ENCODE results near the gene GREB1.

DNA sequence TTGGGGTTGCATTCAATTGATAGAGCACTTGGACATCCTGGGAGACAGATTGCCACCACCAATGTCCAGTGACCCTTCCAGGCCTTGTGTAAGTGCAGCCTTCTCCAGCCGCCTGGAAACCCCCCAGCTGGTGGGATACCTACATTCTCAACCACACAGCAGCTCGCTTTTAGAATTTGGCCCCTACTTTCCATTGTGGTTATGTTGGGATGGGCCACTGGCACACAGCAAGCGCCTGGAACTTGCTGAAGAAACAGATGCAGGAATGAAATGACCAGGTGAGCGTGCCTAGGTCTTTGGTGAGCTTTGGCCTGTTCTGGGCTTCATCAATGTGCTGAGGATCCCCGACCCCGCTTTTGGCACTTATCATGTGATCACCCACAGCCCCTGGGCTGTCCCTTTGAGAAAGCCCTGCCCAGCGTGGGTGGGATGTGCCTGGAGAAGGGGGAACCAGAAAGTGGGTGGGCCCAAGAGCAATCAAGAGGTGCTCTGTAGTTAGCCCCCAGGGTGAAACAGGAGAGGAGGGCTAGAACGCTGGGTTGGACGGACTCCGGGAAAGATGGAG is 152.1 kb downstream of the GREB1 start:
- no peak for TF ChIP-seq POLR2AphosphoS5 (IDR thresholded peaks at IDR 0.05)
- TF ChIP-seq, protein P1, sequence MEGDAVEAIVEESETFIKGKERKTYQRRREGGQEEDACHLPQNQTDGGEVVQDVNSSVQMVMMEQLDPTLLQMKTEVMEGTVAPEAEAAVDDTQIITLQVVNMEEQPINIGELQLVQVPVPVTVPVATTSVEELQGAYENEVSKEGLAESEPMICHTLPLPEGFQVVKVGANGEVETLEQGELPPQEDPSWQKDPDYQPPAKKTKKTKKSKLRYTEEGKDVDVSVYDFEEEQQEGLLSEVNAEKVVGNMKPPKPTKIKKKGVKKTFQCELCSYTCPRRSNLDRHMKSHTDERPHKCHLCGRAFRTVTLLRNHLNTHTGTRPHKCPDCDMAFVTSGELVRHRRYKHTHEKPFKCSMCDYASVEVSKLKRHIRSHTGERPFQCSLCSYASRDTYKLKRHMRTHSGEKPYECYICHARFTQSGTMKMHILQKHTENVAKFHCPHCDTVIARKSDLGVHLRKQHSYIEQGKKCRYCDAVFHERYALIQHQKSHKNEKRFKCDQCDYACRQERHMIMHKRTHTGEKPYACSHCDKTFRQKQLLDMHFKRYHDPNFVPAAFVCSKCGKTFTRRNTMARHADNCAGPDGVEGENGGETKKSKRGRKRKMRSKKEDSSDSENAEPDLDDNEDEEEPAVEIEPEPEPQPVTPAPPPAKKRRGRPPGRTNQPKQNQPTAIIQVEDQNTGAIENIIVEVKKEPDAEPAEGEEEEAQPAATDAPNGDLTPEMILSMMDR (IDR thresholded peaks at IDR 0.05), result no peak
